ENCODE measurements around the gene MPP2. TPM values are rescaled to one million over a fixed set of nuclear protein-coding genes. Genes with fewer than 3 reads are reported as not detected.

Gene MPP2
- total RNA-seq, 1 experiment from 2014 or later: 4.8 TPM

Other genes starting within 250 kb of the MPP2 start
- gene MEOX1, start 245.6 kb downstream of the MPP2 start, total RNA-seq (2014; rRNA removed; shearing (Covaris generic)): not detected in 2 replicates
- 0.07 and 0.24 TPM in 2 replicates for gene SOST, start 148.7 kb downstream of the MPP2 start, total RNA-seq (2014; rRNA removed; shearing (Covaris generic))
- 74.8 and 84.6 TPM in 2 replicates for gene DUSP3, start 128.6 kb downstream of the MPP2 start, total RNA-seq (2014; rRNA removed; shearing (Covaris generic))
- 0.24 TPM in 1 of 2 replicates, not detected in the other for gene CFAP97D1, start 127.1 kb downstream of the MPP2 start, total RNA-seq (2014; rRNA removed; shearing (Covaris generic))
- 11.6 and 19.1 TPM in 2 replicates for gene MPP3, start 74.4 kb downstream of the MPP2 start, total RNA-seq (2014; rRNA removed; shearing (Covaris generic))
- not detected in 2 replicates for gene CD300LG, start 60.4 kb downstream of the MPP2 start, total RNA-seq (2014; rRNA removed; shearing (Covaris generic))
- gene PPY, start 34.9 kb upstream of the MPP2 start, total RNA-seq (2014; rRNA removed; shearing (Covaris generic)): not detected in 2 replicates
- not detected in 2 replicates for gene PYY, start 46.4 kb upstream of the MPP2 start, total RNA-seq (2014; rRNA removed; shearing (Covaris generic))
- gene NAGS, start 97.1 kb upstream of the MPP2 start, total RNA-seq (2014; rRNA removed; shearing (Covaris generic)): 1.1 and 1.4 TPM in 2 replicates
- 48.3 and 73.8 TPM in 2 replicates for gene TMEM101, start 107.4 kb upstream of the MPP2 start, total RNA-seq (2014; rRNA removed; shearing (Covaris generic))
- gene LSM12, start 159.1 kb upstream of the MPP2 start, total RNA-seq (2014; rRNA removed; shearing (Covaris generic)): 49.8 and 62.1 TPM in 2 replicates
- 79.4 and 89.1 TPM in 2 replicates for gene G6PC3, start 163.2 kb upstream of the MPP2 start, total RNA-seq (2014; rRNA removed; shearing (Covaris generic))
- 33.8 and 41.0 TPM in 2 replicates for gene HDAC5, start 216.1 kb upstream of the MPP2 start, total RNA-seq (2014; rRNA removed; shearing (Covaris generic))
- 4.9 and 7.7 TPM in 2 replicates for gene HROB, start 234.4 kb upstream of the MPP2 start, total RNA-seq (2014; rRNA removed; shearing (Covaris generic))

All from A172 (cell line).